Fibroblast of mammary gland (primary cell): Measurements from ENCODE around the gene MAML3.

ENCODE experiments used
- DNase-seq: peaks from one replicate; pipeline ENCODE4 v3.0.0-alpha.2; 2010; ENCODE audit warnings: low read depth
- H3K4me3 ChIP-seq: 2 replicates; pipeline ENCODE4 v1.5.1; 2011; ENCODE audit warnings: low read depth, mild to moderate bottlenecking, low read length, moderate library complexity; ENCODE audit not compliant: control insufficient read depth
- CTCF ChIP-seq: conservative IDR thresholded peaks from 2 replicates; pipeline ENCODE4 v1.5.1; 2011; ENCODE audit warnings: low read depth, low read length, inconsistent platforms; ENCODE audit not compliant: control insufficient read depth, insufficient read depth

Gene MAML3

GRCh38 chr4:139756391-139757180 is 397.4 kb downstream of the MAML3 start:
- no peak for TF ChIP-seq CTCF
- no peak overlapping the region for H3K4me3 ChIP-seq
- DNase-seq = no peak

GRCh38 chr4:139754938-139755337 is 399.0 kb downstream of the MAML3 start:
- no peak for TF ChIP-seq CTCF
- DNase-seq = no peak
- H3K4me3 ChIP-seq = no peak overlapping the region

GRCh38 chr4:139753686-139754085 is 400.3 kb downstream of the MAML3 start:
- TF ChIP-seq CTCF = no peak
- DNase-seq = no peak
- H3K4me3 ChIP-seq = no peak overlapping the region

- no peak overlapping the region for H3K4me3 ChIP-seq
- no peak for TF ChIP-seq CTCF
- DNase-seq = no peak
These were observed 404.0 kb downstream of the MAML3 start for GRCh38 chr4:139749835-139750498.

- H3K4me3 ChIP-seq = no peak overlapping the region
- TF ChIP-seq CTCF = no peak
- DNase-seq = no peak
These were observed 404.6 kb downstream of the MAML3 start for GRCh38 chr4:139749338-139749737.

GRCh38 chr4:139746431-139747171 is 407.4 kb downstream of the MAML3 start:
- no peak overlapping the region for H3K4me3 ChIP-seq
- TF ChIP-seq CTCF = no peak
- no peak for DNase-seq
